ENCODE data around the gene PALLD.

PALLD gene

GRCh38 chr4:168593399-168593798 is 96.5 kb downstream of the PALLD start:
- DNase-seq (ENCODE audit: low spot score), result no peak

- DNase-seq (ENCODE audit: low spot score), result no peak
Measured at GRCh38 chr4:168594121-168594520, 97.3 kb downstream of the PALLD start.

GRCh38 chr4:168598191-168598590 is 101.3 kb downstream of the PALLD start:
- DNase-seq (ENCODE audit: low spot score), result no peak

- no peak for DNase-seq (ENCODE audit: low spot score)
Measured at GRCh38 chr4:168600796-168601583, 104.1 kb downstream of the PALLD start.

- no peak for DNase-seq (ENCODE audit: low spot score)
Measured at GRCh38 chr4:168601899-168602298, 105.0 kb downstream of the PALLD start.

GRCh38 chr4:168604496-168605373 is 107.9 kb downstream of the PALLD start:
- DNase-seq (ENCODE audit: low spot score), result no peak

GRCh38 chr4:168605411-168605810 is 108.6 kb downstream of the PALLD start:
- DNase-seq (ENCODE audit: low spot score), result no peak

GRCh38 chr4:168607215-168607614 is 110.4 kb downstream of the PALLD start:
- DNase-seq (ENCODE audit: low spot score), result no peak

GRCh38 chr4:168608771-168609170 is 111.9 kb downstream of the PALLD start:
- DNase-seq (ENCODE audit: low spot score), result no peak

GRCh38 chr4:168609369-168609768 is 112.5 kb downstream of the PALLD start:
- no peak for DNase-seq (ENCODE audit: low spot score)

GRCh38 chr4:168610911-168611530 is 114.2 kb downstream of the PALLD start:
- DNase-seq (ENCODE audit: low spot score), result no peak

GRCh38 chr4:168612450-168613135 is 115.7 kb downstream of the PALLD start:
- no peak for DNase-seq (ENCODE audit: low spot score)

GRCh38 chr4:168613869-168614268 is 117.0 kb downstream of the PALLD start:
- no peak for DNase-seq (ENCODE audit: low spot score)

GRCh38 chr4:168614281-168615057 is 117.6 kb downstream of the PALLD start:
- DNase-seq (ENCODE audit: low spot score), result no peak

GRCh38 chr4:168615294-168616065 is 118.6 kb downstream of the PALLD start:
- DNase-seq (ENCODE audit: low spot score), result no peak

GRCh38 chr4:168618577-168619265 is 121.9 kb downstream of the PALLD start:
- DNase-seq (ENCODE audit: low spot score), result no peak

GRCh38 chr4:168619266-168619631 is 122.4 kb downstream of the PALLD start:
- DNase-seq (ENCODE audit: low spot score), result no peak

- no peak for DNase-seq (ENCODE audit: low spot score)
Measured at GRCh38 chr4:168621806-168622589, 125.1 kb downstream of the PALLD start.

- DNase-seq (ENCODE audit: low spot score), result no peak
Measured at GRCh38 chr4:168622600-168622999, 125.7 kb downstream of the PALLD start.
